HepG2 (cell line): Measurements from ENCODE around the gene HIBADH. TPM values are rescaled to one million over a fixed set of nuclear protein-coding genes. Genes with fewer than 3 reads are reported as not detected.

ENCODE experiments used
- ATAC-seq: fragments of 200-7000 bp; cut with Tn5 transposase; 3 replicates; pipeline ENCODE4 v1.9.1; 2020; ENCODE audit warnings: mild to moderate bottlenecking, moderate library complexity
- BruUV-seq: library from RNA; stranded (reverse); fragments of 400-500 nt; replicated peaks from 2 replicates; lab custom pipeline; 2021; lab: Mats Ljungman, UMichigan
- CTCF ChIA-PET: fragments of 300-600 bp; formaldehyde crosslinking; extraction: SDS; loops from one replicate; lab custom pipeline; 2021; ENCODE audit warnings: low total read pairs, inconsistent platforms, low intra/inter-chr PET ratio; lab: Yijun Ruan, JAX
- POLR2A ChIA-PET: fragments of 350-600 bp; sonication (Branson Sonifier 250); formaldehyde crosslinking; loops from one replicate; lab custom pipeline; 2020; ENCODE audit warnings: antibody characterized with exemption, inconsistent platforms; lab: Yijun Ruan, JAX
- DNase-seq: peaks from one replicate; pipeline ENCODE4 v3.0.0-alpha.2; 2015; ENCODE audit warnings: low spot score
- FAIRE-seq: peaks from 3 replicates; lab custom pipeline; 2011; peaks lifted over from hg19 to GRCh38; lab: Jason Lieb, UNC
- H2AFZ ChIP-seq: one replicate; pipeline ENCODE4 v1.6.1; 2011; ENCODE audit warnings: low read length, inconsistent platforms
- H3K27ac ChIP-seq: fragments of 300-600 bp; 3 replicates; pipeline ENCODE4 v1.8.0; 2011; ENCODE audit warnings: mixed run types, mild to moderate bottlenecking, mixed read lengths, low read length, inconsistent platforms; ENCODE audit not compliant: insufficient read depth; ENCODE audit errors: extremely low read length
- H3K27me3 ChIP-seq, 2 experiments: fragments of 200-600 bp in 1 of 2; 2 replicates in 1 of 2; 3 replicates in 1 of 2; pipeline versions ENCODE4 v1.6.0 to v1.8.0; 2011; ENCODE audit warnings: low read length in 2 of 2, mild to moderate bottlenecking in 2 of 2, moderate library complexity in 2 of 2, inconsistent platforms in 1 of 2; ENCODE audit not compliant: insufficient read depth in 2 of 2, control insufficient read depth in 1 of 2
- H3K36me3 ChIP-seq, 2 experiments: fragments of 200-600 bp in 1 of 2; replicated peaks in 1 of 2; 2 replicates in 1 of 2; 3 replicates in 1 of 2; pipeline versions ENCODE4 v1.5.1 to v1.8.0; 2011; ENCODE audit warnings: low read length in 2 of 2, inconsistent platforms in 1 of 2; ENCODE audit not compliant: insufficient read depth in 2 of 2, control insufficient read depth in 1 of 2
- H3K4me1 ChIP-seq: 2 replicates; pipeline ENCODE4 v1.5.1; 2012; ENCODE audit warnings: low read length, inconsistent platforms; ENCODE audit not compliant: insufficient read depth
- H3K4me2 ChIP-seq: 2 replicates; pipeline ENCODE4 v1.6.0; 2011; ENCODE audit warnings: low read depth, low read length, inconsistent platforms
- H3K4me3 ChIP-seq, 3 experiments: fragments of 200-600 bp in 1 of 3; sonication (generic), shearing (Covaris generic) in 1 of 3; replicated peaks in 1 of 3; 2 replicates each; pipeline ENCODE4 v1.5.1; 2011 to 2016; ENCODE audit warnings: low read length in 3 of 3, inconsistent platforms in 2 of 3, low read depth in 2 of 3, mild to moderate bottlenecking in 2 of 3, control low read depth in 1 of 3, mixed read lengths in 1 of 3; ENCODE audit not compliant: insufficient read depth in 1 of 3
- H3K79me2 ChIP-seq: one replicate; pipeline ENCODE4 v1.6.1; 2011; ENCODE audit warnings: low read length, inconsistent platforms; ENCODE audit not compliant: insufficient read depth
- H3K9ac ChIP-seq: 2 replicates; pipeline ENCODE4 v1.6.0; 2011; ENCODE audit warnings: mild to moderate bottlenecking, low read depth, low read length, inconsistent platforms; ENCODE audit not compliant: insufficient read depth
- H3K9me3 ChIP-seq: 2 replicates; pipeline ENCODE4 v1.5.1; 2012; ENCODE audit warnings: mild to moderate bottlenecking, low read length
- H4K20me1 ChIP-seq: 2 replicates; pipeline ENCODE4 v1.6.0; 2011; ENCODE audit warnings: inconsistent platforms, mild to moderate bottlenecking, low read length, moderate library complexity; ENCODE audit not compliant: insufficient read depth
- HNF4A ChIP-seq: sonication (generic); formaldehyde crosslinking; IDR thresholded peaks from 2 replicates; pipeline ENCODE4 v1.4.0; 2020; ENCODE audit warnings: missing genetic modification reagents
- HNF4G ChIP-seq, 2 experiments: sonication (generic) in 1 of 2; formaldehyde crosslinking in 1 of 2; IDR thresholded peaks; 2 replicates each; pipeline versions ENCODE4 v1.4.0 to v1.6.1; 2011 to 2020; ENCODE audit warnings: borderline replicate concordance in 2 of 2, low read depth in 2 of 2, mild to moderate bottlenecking in 2 of 2, low read length in 1 of 2, missing genetic modification reagents in 1 of 2, moderate library complexity in 1 of 2
- NCOR1 ChIP-seq: fragments of 200-600 bp; sonication (generic); IDR thresholded peaks from 2 replicates; pipeline ENCODE4 v1.7.0; 2017; ENCODE audit warnings: antibody characterized with exemption, low read length, borderline replicate concordance
- PAXIP1 ChIP-seq: sonication (generic); formaldehyde crosslinking; conservative IDR thresholded peaks from 2 replicates; pipeline ENCODE4 v1.4.0; 2020; ENCODE audit warnings: mild to moderate bottlenecking, missing genetic modification reagents, moderate library complexity
- SOX13 ChIP-seq, 3 experiments: fragments of 450-650 bp in 1 of 3; sonication (generic) in 1 of 3; formaldehyde crosslinking in 1 of 3; IDR thresholded peaks in 2 of 3; conservative IDR thresholded peaks in 1 of 3; 2 replicates each; pipeline versions ENCODE4 v1.5.0 to v1.6.1; 2016 to 2020; ENCODE audit warnings: antibody characterized with exemption in 1 of 3, mild to moderate bottlenecking in 1 of 3, missing compliant biosample characterization in 1 of 3, missing genetic modification reagents in 1 of 3, moderate library complexity in 1 of 3
- SOX6 ChIP-seq, 2 experiments: fragments of 450-650 bp in 1 of 2; sonication (generic) in 1 of 2; formaldehyde crosslinking in 1 of 2; IDR thresholded peaks; 2 replicates each; pipeline versions ENCODE4 v1.4.0 to v1.6.1; 2017 to 2020; ENCODE audit warnings: antibody characterized with exemption in 1 of 2, mild to moderate bottlenecking in 1 of 2, missing genetic modification reagents in 1 of 2
- ZNF543 ChIP-seq: sonication (generic); formaldehyde crosslinking; IDR thresholded peaks from 2 replicates; pipeline ENCODE4 v1.4.0; 2020; ENCODE audit warnings: mild to moderate bottlenecking, missing genetic modification reagents
- ZNF878 ChIP-seq: sonication (generic); formaldehyde crosslinking; IDR thresholded peaks from 2 replicates; pipeline ENCODE4 v1.8.1; 2023; ENCODE audit warnings: mild to moderate bottlenecking, missing genetic modification reagents, moderate library complexity
- WGBS: methylation state at CpG from one replicate; pipeline ENCODE4 v1.1.6; 2017; ENCODE audit warnings: low lambda C conversion rate; 5-methylcytosine and 5-hydroxymethylcytosine counted together
- in situ Hi-C: cut with HindIII; loops from 2 replicates; pipeline ENCODE4 v1.10.0; 2017; ENCODE audit warnings: low pct_unique_long_range_greater_than_20kb; ENCODE audit not compliant: extremely low pct_ligation_motif_present
- intact Hi-C: fragments of 100-400 bp; cut with micrococcal nuclease; formaldehyde crosslinking; loops from one replicate; pipeline ENCODE4 v1.10.0; 2022; ENCODE audit not compliant: unreplicated experiment
- polyA plus RNA-seq, 8 experiments: library from polyadenylated mRNA; depleted of rRNA in 3 of 8; stranded (reverse) in 7 of 8; unstranded in 1 of 8; fragments of >200 nt; fragmentation: Illumina TruSeq in 4 of 8; extraction: Trizol in 4 of 8; gene quantifications; 2 replicates each; pipeline versions ENCODE4 v1.2.1 to v1.2.3, GENCODE V29; 2011 to 2016; ENCODE audit warnings: low read depth in 4 of 8, missing spikeins in 1 of 8, mixed read lengths in 1 of 8; ENCODE audit not compliant: insufficient read depth in 1 of 8
- total RNA-seq, 5 experiments: library from RNA; depleted of rRNA; stranded (reverse); fragments of >200 nt; fragmentation: Illumina TruSeq; extraction: Trizol; gene quantifications; 2 replicates each; pipeline ENCODE4 v1.2.3, GENCODE V29; 2016; ENCODE audit warnings: low read depth in 1 of 5

The HIBADH gene
- total and polyA plus RNA-seq, 2 of the 13 experiments (the other 11 are each of a cell fraction or from before 2014, with no cell fraction given): 49.9 to 59.5 TPM

- 82% methylated on average over 3 of the region's 3 CpGs for WGBS
- no peak overlapping the region for H2AFZ ChIP-seq
- no TSS peak for BruUV-seq
- TF ChIP-seq HNF4G (IDR thresholded peaks at IDR 0.05; ENCODE audit: borderline replicate concordance, low read depth, low read length) (peak; percentile 63), HNF4G (CRISPR knock-in tag; IDR thresholded peaks at IDR 0.05; ENCODE audit: borderline replicate concordance, low read depth) (no peak), ZNF878 (CRISPR knock-in tag) (no peak), SOX6 (IDR thresholded peaks at IDR 0.05) (no peak), SOX6 (CRISPR knock-in tag; IDR thresholded peaks at IDR 0.05) (peak; percentile 12; the same call in 1 of the 2 replicates), ZNF543 (no peak), PAXIP1 (CRISPR knock-in tag) (peak; percentile 48), HNF4A (CRISPR knock-in tag) (peak; percentile 76), SOX13 (IDR thresholded peaks at IDR 0.05) (no peak), SOX13 (CRISPR knock-in tag; conservative IDR thresholded peaks at IDR 0.05 in 1 of 2, IDR thresholded peaks at IDR 0.05 in 1 of 2) (0 out of 4 replicates have a peak, but pooled peaks of 1 of the 2 experiments have one; percentile 14), NCOR1 (peak; percentile 71; the same call in 1 of the 2 replicates)
- ChIA-PET CTCF (no interaction called here), POLR2A (no interaction called here)
- H3K36me3 ChIP-seq: no peaks in the 10 kb centered on the region
- H3K4me3 ChIP-seq: no peak overlapping the region
- no peak overlapping the region for H3K9ac ChIP-seq
- peaks cover 58% of the 10 kb centered on the region for H3K4me1 ChIP-seq
- intact Hi-C loops (no loop called here), in situ Hi-C loops (no loop called here)
- H3K27me3 ChIP-seq: no peaks in the 10 kb centered on the region
- no peaks in the 10 kb centered on the region for H3K9me3 ChIP-seq
- ATAC-seq (no peak), DNase-seq (no peak), FAIRE-seq (no peak)
- no peak overlapping the region for H3K27ac ChIP-seq
- no peaks in the 10 kb centered on the region for H3K79me2 ChIP-seq
- no peaks in the 10 kb centered on the region for H4K20me1 ChIP-seq
- no peak overlapping the region for H3K4me2 ChIP-seq
These were observed 49.5 kb upstream of the HIBADH start for GRCh38 chr7:27712217-27712616.
